GM19240 (cell line): ENCODE data around the gene SDK2.

Experiments
- DNase-seq: peaks from one replicate; pipeline ENCODE4 v3.0.0; 2011; ENCODE audit warnings: low spot score; ENCODE audit not compliant: insufficient read length

SDK2 gene

GRCh38 chr17:73514146-73514863 is 129.9 kb downstream of the SDK2 start:
- no peak for DNase-seq

DNA sequence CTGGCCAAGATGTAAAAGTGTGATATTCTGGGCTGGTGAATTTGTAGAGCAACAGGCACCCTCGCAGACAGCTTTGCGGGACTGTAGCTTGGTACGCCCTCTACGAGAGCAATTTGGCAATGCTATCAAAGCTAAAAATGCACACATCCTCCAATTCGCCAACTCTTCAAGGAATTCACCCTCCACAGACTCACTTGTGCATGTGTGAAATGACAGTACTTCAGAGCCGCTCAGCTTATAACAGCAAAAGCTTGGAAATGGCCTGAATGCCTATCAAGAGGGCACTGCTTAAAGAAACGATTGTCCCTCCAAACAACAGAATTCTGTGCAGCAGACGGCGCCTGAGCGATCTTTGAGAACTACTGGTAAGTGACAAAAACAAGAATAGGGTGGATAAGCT is 130.8 kb downstream of the SDK2 start:
- DNase-seq, result no peak

- DNase-seq, result no peak
Measured at GRCh38 chr17:73511719-73512115, 132.5 kb downstream of the SDK2 start.

DNA sequence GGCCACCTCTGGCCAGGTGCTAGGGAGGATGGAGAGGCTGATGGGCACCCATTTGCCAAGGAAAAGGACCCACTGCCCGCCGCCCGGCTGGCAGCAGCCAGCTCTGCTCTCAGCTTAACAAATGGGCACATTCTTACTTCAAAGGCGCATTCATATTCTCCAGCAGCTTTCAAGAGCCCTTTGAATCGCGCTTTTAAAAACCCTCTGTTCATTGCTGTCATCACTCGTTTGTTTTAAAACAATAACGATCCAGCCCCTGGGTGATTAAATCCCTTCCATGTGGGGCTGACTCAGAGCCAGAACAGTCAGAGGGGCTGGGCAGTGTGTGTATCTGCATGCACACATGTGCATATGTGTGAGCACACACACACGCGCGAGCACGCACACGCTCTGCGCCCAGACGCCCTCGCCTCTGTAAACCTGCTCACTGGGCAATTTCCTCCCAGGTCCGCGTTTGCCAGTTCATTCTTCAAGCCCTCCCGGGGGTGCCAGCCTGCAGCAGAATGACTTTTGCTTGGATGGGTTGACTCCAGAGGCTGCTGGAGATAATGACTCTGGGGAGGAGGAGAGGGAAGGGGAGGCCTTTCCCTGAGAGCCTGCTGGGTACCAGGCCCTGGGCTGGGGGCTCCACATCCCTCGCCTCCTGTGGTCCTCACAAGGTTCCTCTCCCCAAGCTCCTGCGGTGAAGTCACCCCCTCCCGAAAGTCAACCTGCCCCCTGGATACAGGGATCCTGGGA is 133.1 kb downstream of the SDK2 start:
- DNase-seq, result no peak

GRCh38 chr17:73508931-73509605 is 135.2 kb downstream of the SDK2 start:
- no peak for DNase-seq

GRCh38 chr17:73508057-73508930 is 136.0 kb downstream of the SDK2 start:
- DNase-seq, result no peak

DNA sequence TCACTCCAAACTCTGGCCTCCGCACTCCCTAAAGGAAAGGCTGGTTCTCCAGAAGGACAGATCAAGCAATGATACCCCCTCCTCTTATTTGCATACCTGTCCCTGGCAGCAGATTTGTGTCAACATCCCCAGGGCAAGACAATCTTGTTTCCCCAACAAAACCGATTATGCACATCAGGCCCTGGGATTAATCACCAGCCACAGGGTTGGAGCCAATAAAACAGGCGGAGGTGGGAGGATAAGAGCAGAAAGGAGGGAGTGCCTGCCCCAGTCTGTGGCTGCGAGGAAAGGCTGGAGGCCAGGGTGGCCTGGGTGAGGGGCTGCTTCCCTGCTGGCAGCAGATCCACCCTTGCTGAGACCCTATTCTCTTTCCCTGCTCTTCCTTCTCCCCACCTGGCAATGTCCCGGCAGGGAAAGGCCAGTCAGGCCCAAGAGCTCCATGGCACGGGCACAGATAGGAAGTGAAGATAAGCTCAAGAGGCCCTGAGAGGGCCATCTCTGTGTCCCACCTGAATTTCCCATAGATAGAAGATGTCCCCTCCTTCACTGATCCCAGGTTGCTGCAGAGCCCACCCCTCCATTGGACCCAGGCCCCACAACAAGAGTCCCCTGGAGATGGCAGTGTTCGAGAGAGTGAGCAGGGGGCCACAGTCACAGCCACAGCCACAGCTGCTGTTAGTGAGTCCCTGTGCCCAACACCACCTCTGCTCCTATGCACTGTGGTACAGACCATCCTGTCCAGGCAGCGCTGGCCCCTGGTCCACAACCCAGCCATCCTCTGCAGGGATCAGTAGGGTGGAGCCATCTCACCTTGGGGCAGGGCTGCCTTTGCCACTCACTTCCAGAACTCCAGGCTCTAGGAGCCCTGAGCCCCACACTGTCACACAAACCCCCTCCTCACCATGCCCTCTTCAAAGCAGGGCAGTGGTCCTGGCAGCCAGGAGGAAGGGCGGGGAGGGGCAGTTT is 137.5 kb downstream of the SDK2 start:
- DNase-seq, result no peak

- DNase-seq, result no peak
Measured at GRCh38 chr17:73503560-73503959, 140.7 kb downstream of the SDK2 start.

- no peak for DNase-seq
Measured at GRCh38 chr17:73500414-73500999, 143.7 kb downstream of the SDK2 start.

DNA sequence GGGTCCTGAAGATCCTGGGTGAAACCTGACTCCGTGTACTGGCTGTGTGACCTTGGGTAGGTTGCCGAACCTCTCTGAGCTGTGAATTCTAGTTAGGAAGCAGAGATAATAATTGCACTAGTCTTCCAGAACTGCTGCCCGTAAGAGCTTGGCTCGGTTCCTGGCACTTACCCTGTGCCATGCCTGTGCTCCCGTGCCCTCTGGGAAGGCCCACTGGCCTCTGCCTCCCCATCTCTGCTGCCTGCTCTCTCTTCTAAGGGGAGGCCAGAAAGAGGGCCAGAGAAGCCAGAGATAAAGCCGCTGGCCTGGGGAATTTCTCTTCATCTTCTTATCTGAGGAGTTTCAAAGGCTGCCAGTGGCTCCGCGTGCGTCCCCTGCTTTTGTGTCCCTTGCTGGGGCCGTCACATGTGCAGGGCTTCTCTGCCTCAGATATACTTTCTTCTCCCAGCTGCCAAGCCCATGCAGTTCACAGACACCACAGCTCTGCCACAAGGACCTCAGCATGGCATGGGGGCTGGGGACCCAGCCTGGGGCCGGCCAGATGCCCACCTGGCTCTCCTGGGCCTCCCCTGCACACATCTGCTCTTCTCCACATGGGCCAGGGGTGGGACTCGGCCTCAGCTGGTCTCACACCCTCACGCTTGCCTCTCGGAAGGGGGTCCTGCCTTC is 145.2 kb downstream of the SDK2 start:
- no peak for DNase-seq

DNA sequence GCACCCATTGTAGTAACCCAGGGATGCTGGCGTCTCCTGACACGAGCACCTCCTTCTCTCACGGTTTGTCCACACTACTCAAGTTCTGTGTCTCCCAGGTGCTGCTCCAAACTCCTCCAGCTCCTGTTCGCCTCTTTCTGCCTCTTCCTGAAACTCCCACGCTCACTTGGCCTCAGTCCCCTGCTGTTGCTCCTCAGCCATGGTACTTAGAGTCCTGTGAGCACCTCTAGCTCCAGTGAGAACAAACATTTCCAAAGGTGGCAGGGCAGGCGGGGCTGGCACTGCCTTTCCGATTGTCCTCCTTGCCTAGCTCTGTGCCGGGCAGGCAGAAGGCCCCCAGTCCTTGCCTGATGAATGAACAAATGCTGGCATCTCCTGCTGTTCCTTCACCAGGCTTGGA is 146.1 kb downstream of the SDK2 start:
- no peak for DNase-seq

DNA sequence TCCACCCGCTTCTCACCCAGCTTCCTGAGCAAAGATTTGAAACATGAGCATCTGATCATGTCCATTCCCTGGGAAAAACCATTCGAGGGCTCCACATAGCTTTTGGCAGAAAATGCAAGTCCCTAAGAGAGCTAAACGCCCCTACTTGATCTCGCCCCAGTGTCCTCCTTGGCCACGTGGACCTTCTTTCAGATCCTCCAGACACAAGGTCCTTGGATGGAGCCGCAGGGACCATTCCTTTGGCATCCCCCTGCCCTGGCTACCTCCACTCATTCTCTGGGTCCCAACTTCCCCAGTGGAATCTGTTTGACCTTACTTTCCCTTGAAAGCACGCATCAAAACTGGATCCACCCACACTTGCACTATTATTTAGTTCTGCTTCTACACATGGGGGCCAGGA is 146.5 kb downstream of the SDK2 start:
- DNase-seq, result no peak

- no peak for DNase-seq
Measured at GRCh38 chr17:73496232-73496631, 148.0 kb downstream of the SDK2 start.

- DNase-seq, result no peak
Measured at GRCh38 chr17:73495641-73496040, 148.6 kb downstream of the SDK2 start.

- no peak for DNase-seq
Measured at GRCh38 chr17:73494950-73495349, 149.3 kb downstream of the SDK2 start.

DNA sequence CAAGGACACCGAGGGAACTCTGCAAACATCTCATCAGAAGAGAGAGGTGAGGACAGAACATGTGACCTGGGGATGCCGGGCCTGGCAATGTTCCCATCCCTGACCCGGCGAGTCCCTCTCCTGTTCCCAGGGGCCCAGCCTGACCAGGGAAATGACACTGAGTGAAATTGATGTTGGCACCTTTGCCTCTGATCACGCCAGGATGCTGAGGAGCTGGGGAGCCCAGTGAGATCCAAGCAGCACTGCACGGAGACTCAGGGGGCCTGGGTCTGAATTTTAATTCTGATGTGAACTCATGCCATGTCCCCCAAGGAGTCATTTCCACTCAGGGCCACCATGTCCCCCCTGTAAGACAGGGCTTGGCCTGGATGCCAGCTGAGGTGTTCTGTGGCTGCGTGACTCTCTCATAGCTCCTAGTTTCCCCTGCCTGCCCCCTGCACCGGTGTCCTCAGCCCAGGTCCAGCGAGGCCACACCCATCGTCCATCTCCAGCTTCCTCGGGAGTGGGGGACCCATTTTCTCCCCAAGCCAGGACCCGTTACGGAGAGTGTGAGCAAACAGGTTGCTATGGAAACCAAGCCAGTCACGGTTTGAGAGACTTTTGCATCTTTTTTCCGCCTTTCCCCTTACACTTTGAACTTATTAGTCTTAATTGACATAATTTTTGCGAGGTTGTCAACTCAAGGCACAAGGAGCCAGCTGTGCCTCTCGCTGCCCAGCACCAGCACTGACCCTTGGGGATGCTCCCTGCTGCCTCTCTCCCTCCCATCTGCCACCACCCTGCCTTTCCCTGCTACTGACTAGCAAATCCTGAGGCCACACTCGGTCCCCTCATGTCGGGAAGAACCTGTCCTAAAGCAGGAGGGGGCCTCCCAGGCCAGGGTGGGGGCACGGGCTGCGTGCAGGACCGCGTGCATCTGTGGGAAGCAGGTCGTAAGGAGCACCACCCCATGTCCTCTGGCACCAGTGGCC is 150.0 kb downstream of the SDK2 start:
- DNase-seq, result no peak

DNA sequence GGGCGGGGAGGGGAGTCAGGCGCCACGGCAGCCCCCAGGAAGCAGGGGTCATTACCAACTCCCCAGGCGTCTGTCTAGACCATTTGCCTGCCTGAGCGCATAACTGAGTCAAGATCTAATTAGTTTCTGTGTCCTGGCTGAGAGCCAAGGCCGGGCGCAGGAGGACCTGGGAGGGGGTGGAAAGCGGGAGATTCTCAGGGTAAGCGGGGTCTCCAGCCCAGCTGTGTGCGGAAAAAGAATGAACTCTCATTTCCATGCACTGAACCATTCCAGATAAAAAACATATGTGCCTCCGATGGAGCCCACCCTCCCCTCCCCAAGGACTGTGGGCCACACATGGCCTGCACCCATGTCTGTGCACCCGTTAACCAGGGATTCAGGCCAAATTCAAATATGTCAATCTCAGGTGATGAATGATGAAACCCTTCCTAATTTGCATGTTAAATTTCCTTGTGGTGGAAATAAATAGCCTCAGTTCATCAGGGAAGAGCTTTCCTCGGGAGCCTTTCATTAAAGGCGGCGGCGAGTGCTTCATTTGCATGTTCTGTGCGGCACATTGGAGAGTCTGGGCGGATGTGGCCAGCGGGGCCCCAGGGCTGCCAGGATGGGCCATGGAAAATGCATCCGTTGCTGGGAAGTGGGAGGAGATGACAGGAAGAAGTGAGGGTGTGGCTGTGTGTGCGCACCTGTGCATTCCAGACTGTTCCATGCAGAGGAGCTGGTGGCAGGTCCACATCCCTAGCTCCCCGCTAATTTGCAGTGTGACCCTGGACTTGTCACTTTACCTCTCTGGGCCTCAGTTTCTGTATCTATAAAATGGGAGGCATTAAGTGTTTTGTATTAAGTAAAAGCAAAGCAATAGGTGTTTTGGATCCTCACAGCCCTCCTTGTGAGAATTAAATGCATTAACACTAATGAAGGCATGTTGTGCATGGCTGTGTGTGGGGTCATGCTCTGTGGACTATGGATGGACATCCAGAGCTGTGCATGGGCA is 151.1 kb downstream of the SDK2 start:
- no peak for DNase-seq
